HG03457 (cell line): ENCODE measurements around the gene MXRA5.
"Not testable (repeated sequence)": the region's sequence is repeated elsewhere in the genome, so short reads cannot be mapped to it uniquely, and the experiment has no call there.

Experiments used
- ATAC-seq: cut with Tn5 transposase; IDR thresholded peaks from one replicate; pipeline ENCODE4 v1.9.1; 2021; ENCODE audit warnings: moderate number of reproducible peaks; ENCODE audit not compliant: unreplicated experiment

MXRA5 gene

DNA sequence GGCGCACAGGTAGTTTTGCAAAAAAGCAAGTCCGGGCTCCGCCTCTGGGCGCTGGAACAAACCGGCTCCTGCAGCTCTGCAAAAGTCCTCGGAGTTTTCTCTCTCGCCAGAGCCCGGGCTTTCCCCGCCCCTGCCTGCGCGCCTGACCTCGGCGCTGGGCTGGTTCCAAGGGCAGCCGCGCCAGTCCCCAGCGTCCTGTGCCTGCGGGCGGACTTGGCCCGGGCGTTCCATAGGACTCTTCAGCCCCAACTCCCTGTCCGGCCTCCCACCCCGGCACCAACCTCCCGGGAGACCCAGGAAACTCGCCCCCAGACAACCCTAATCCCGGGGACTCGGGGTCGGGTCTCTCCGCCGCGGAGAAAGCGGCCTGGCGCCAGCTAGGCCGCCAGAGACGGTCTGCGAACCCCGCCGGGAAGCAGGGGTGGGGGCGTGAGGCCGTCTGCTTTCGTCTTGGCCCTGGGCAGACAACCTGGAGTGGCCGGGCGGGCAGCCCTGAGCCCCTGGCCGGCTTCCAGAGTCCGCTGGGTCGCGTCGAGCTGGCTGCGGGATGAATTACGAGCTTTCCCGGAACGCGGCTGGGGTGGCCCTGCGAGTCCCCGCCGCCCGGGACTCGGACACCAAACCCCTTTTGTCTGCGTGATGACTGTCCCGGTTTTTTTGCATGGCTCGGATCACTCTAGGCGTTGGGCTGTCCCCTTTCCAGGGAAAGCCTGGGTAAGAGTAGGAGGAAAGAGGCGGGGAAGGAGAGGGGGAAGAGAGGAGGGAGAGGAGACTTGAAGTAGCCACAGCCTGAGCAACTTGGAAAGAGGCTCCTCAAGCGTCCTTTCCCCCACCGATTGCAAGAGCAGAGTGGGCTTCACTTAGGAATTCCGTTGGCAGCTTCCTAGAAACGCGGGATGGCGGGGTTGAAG lies 916 bp downstream of the MXRA5 start:
- ATAC-seq: no peak

DNA sequence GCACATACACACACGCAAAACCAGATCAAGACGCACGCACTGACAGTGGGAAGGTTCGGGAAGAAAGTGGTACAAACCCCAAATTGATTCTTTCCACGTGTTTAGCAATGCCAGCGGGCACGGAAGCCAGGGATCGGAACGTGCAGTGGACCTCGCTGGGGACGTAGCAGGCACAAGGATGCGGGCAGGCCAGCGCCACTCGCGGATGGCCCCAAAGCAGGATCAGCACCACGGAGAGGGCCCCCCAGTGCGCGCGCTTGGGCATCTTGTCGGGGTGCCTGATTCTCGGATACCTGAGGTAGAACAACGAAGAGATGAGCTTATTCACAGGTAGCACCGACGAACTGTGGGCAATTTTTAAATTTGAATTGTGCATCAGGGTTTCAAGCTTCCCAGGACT lies 2.9 kb downstream of the MXRA5 start:
- not testable (repeated sequence) for ATAC-seq

DNA sequence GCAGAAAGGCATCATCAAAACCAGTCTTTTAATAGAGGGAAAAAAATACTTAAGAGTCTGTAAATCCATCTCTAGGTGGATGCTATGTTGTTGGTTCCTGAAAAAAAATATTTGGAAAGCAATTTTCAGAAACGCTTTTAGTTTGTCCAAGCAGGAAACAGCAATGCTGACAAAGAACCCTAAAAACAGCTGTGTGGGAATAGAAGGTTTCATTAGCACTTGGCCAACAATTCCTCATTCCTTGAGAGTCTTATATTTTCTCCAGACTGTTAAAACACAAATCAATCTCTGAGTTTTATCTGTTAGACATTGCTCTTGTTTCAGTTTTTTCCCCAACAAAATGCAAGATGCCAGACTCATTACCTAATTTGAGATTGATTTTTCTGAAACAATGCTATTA lies 6.4 kb downstream of the MXRA5 start:
- ATAC-seq: no peak

DNA sequence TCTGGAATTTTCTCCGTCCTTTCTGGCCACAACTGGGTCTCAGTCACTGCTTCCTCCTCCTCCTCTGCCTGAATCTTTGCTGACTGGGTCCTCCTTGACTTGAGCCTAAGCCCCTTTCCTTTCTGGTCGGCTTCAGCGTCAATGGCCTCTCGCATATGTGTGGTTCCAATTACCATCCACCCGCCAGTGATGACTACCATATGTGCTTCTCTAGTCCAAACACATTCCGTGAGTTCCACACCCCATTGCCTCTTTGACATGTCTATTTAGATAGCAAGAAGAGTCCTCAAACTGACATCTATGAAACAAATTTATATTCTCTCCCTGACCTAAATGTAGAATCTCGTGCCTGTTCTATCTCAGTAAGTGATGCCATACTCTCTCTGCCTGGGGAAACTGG lies 19.8 kb downstream of the MXRA5 start:
- no peak for ATAC-seq

DNA sequence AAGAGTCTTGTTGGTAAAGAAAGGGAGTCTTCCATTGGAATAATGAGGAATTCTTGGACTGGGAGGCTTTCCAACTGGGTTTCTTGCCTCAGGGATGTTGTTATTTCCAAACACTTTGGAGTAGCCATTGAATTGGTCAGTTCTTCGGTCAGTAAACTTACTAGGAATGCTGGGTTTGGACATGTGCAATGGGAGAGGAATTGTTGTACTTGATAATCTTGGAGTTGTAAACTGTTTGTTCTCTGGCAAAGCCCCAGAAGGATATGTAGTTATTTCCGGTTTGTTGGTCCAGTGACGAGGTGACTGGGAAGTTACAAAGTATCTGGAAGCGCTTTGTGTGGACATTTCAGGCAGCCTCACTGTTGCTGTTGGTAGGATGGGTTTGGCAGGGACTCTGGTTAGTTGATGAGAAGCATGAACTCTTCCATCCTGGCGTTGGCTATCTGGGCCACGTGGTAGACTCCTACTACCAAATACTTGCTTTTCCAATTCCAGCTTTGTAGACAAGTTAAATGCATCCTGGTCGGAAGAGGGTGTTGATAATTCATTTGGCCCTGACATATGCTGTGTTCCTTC lies 25.9 kb downstream of the MXRA5 start:
- ATAC-seq: no peak

DNA sequence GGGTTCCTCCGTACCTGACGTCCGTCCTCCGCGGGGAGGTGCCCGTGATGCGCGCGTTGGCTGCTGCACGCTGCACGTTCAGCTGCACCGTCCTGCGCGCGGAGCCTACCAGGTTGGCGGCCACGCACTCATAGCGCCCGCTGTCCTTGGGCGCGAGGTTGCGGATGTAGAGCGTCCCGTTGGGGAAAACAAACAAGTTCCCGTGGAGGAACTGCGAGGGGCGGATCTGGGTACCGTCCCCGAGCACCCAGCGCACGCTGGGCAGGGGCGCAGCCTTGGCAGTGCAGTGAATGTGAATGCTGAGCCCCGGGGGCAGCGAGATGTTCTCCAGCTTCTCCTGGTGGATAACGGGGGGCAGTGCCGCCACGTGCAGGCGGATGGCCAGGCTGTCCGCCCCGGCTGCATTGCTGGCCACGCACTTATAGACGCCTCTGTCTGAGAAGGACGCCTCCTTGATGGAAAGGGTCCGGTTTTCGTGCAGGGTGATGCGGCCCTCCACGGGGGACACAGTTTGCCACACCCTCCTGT lies 29.2 kb downstream of the MXRA5 start:
- no peak for ATAC-seq

DNA sequence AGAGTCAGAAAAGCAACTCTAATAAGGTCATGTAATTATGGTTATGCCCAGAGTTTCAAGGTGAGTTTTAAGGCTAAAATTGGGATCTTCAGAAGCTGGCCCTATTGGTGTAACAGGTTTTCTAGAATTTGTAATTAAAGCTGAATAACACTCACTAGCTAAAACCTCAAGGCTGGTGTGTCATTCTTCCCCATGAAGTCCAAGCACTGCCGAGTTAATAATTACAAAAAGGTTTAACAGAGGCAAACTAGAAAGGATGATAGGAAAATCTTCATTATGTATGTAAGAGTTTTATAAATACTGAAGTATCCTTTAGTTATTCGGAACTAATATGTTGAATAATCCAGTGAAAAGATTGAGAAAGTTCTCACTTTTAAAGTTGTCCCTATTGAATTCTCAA lies 34.3 kb downstream of the MXRA5 start:
- ATAC-seq: no peak

DNA sequence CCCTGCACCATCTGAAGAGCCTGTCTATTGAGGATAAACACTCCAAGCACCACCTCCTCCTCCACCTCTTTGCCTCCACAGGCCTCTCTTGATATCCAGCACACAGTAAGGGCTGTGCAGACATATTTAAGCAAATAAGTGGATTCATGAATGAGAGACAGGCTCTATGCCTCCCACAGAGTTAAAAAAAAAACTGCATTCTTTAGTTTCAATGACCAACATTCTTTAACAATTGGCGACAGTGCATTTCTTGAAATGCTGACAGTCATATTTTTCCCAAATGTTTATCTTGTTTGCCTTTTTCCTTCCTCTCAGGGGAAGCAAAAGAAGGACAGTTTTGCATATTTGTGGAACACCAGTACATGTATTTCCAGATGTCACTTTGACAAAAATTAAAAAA lies 38.6 kb downstream of the MXRA5 start:
- no peak for ATAC-seq

DNA sequence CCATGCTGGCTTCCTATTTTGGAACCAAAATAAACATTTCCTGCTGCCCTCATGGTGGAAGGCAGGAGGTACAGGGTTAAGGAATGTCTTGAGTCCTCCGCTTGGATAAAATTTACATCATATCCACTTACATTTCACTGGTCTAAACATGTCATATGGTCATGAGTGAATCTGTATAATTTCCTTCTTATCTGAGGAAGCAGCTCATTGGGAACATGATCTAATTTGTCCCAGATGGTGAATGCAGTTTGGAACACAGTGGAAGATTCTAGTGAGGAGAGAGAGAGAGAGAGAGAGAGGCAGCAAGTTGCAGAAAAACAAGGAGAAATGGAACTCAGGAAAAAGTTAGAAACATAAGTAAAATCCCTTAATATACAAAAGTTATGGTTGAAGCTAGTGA lies 46.8 kb downstream of the MXRA5 start:
- ATAC-seq: no peak

DNA sequence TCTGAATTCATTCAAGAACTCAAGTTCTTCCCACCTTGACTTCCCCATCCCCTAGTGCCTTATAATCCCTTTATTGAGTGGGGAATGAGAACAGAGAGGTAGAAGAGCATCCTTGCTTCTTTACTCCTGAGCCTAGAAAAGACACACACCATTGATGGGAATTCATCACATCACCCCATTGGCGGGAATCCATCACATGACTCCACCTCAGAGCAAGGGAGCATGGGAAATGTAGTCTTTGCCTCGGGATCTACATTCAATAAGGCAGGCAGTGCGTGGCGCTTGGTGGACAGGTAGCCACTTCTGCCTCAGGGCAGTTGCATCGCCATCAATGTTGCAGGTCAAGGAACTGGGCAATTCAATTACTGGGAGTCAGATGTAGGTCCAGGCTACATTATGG lies 50.7 kb downstream of the MXRA5 start:
- ATAC-seq: no peak

DNA sequence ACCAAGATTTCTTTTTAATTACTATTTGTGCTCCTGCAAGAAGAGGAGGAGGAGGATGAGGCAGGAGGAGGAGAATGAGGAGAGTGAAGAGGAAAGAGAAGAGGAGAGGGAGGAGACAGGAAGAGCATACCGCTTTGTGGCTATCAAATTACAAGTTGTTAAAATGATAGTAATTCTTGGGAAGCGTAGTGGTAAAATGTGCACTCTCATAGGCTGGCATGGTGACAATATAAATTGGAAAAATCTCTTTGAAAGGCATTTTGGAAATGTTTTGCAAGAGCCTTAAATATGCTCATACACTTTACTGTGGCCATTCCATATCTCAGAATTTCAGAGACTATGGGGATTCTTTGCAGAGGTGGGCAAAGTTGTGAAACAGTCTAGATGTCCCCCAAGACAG lies 53.2 kb downstream of the MXRA5 start:
- ATAC-seq: no peak

DNA sequence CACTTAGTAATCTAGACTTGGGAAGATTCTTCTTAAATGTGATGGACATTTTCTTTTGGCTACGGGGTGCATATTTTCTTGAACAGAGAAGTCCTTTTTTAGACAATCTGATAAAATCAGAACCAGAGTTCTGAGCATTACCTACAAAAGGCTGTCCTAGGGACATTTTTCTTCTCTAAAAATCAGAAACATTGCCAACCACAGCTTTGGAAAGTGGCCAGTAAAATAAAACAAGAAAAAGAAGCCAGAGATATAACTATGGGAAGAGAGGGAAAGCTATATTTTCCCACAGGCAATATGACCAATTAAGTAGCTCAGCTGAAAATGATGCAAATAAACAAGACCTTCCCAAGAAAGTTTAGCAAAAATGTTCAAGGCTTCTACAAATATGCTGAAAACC lies 55.9 kb downstream of the MXRA5 start:
- ATAC-seq: no peak

DNA sequence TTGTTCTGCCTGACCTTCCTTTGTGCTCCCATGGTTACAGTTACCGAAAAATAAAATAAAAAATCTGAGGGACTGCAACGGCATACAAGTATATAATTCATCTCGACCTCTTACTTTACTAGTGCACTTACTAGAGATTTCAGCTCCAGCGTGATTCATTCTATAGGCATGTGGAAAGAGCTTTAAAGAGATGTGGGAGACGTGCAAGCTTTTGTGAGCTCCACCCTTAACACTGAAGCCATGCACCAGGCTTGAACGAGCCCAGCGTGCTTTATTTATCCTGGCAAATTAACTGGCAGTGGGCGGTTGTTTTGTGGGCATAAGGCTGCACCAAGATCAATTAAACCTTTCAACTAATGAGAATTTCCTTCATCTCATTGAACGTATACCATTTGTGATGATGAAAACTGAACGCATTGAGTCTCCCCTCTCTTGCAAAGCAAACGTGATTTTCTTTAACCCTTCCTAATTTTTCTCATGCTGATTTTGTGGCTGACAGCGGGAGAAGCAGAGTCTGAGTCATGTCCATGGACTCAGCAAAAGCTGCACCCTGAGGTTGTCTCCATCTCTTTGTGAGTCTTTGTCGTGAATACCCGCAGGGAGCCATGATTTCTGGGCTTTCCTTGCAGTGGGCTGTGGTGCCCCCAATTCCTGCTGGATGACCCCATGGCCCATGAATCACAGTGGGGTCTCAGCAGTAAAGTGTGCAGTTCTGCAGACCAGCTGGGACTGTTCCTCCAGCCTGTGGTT lies 60.1 kb downstream of the MXRA5 start:
- ATAC-seq: no peak

DNA sequence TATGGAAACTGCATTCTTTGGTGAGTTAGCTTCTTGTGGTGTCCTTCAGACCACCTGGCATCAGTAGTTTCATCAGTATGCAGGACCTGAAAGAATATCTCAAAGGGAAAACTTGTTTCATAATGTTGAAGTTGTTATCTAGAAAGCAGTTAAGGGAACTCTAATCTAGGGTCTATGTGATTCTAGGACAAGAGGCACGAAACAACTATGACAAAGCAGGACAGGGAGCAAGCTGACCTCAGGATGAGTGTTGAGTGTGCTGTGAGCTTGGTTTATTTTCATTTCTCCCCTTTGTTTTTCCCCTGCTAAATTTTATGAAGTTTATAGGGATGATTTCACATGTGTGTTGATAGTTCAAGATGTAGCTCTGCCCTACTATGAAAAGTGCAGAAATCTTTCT lies 65.7 kb downstream of the MXRA5 start:
- no peak for ATAC-seq

DNA sequence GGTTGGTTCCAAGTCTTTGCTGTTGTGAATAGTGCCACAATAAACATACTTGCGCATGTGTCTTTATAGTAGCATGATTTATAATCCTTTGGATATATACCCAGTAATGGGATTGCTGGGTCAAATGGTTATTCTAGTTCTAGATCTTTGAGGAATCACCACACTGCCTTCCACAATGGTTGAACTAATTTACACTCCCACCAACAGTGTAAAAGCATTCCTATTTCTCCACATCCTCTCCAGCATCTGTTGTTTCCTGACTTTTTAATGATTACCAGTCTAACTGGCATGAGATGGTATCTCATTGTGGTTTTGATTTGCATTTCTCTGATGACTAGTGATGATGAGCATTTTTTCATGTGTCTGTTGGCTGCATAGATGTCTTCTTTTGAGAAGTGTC lies 72.8 kb downstream of the MXRA5 start:
- not testable (repeated sequence) for ATAC-seq

DNA sequence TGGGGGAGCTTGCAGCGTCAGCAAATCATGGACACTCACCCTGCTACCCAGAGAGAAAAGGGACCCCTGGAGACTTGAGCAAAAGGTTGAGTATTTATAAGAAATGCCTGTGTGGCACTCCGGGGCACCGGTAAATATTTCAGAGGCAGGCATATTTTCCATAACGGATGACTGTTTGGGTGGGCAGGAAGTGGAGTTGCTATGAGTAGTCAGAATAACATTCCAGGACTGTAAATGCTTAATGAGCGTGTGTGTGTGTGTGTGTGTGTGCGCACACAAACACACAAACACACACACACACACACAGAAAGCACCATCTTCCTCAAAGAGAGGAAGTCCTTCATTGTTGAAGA lies 74.6 kb downstream of the MXRA5 start:
- ATAC-seq: no peak

DNA sequence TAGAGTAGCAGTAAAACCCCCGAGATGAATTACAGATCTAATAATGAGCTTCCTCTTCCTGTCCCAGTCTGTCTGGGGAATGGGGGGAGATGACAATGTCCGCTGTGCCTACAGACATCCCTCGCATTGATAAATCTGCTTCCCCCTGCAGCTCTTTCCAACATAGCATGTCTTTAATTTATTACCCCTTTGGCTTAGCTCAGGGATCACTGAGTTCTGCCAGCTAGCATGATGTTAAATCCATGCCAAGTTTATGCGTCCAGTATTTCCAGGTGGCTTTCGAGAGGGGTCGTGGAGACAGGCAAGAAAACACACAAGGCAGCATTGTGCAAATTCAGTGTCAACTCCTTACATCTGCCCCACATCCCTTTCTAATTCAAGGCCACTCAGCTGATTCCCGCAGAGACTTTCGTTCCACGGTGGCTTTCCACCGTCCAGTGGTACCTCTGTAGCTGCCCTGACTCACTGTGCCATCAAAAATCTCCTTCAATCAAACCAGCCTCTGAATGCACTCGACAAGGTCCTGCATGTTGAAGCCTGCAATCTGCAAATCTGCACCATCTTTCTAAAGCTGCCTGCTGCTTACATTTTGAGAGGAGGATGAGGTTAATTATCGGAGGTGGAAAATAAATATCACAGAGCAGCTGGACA lies 75.1 kb downstream of the MXRA5 start:
- ATAC-seq: no peak

DNA sequence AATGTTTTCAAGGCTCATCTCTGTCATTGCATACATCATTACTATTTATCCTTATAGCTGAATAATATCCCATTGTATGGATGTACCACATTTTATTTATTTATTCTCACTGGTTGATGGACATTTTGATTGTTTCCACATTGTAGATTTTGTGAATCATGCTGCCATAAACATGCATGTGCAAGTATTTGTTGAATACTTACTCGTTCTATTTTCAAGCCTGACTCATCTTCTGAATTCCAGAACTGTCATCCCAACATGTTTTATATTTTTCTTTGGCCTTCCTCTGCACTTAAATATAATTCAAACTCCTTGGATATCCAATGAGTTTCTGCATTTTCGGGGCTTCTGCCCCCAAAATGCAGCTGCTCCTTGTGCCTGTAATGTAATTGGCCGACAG lies 77.6 kb downstream of the MXRA5 start:
- no peak for ATAC-seq

DNA sequence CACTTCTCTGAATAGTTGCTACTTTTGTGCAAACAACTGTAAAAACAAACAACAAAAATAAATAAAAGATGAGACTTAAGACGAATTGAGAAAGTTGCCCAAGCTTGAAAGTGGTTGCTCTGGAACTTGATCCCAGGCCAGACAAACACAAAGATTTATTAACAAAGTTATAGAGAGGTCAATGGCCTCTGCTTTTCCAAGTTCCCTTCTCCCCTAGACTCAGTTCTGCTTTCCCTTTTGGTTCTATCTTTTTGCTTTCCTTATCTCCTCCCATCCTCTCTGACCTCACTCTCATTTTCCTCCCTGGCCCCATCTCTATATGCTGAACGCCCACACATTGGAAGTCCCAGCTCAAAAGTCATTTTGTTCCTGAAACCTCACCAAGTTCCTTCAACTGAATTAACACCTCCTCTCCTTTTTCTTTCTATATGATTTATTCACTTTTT lies 82.7 kb downstream of the MXRA5 start:
- no peak for ATAC-seq

DNA sequence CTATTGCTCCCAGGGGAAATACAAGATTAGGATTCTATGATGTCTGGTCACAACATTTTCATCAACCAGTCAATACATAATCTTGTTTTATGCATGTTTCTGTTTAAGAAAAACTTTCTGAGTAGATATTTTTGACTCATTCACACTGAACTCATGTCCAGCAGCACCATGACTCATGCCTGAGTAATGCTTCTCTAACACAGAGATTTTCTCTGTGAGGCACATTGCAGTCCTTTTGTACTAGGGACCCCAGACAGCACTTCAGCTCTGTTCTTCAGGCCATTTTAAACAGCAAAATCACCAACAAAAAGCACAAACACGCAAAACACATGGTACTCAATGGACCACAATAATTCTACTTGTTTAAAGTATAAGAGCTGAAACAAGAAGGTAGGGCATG lies 83.6 kb downstream of the MXRA5 start:
- no peak for ATAC-seq
